Tibial nerve (tissue), 4 donors: ENCODE measurements around the gene CDC16. TPM values are rescaled to one million over a fixed set of nuclear protein-coding genes. Genes with fewer than 3 reads are reported as not detected.
A peak's percentile ranks its signal among the peaks of the same experiment; 100 is the strongest.

ENCODE experiments used
- DNase-seq, 2 donors: peaks; one replicate each; pipeline ENCODE4 v3.0.0-alpha.2; 2019; ENCODE audit warnings: low spot score in 2 of 2
- H3K27ac ChIP-seq, 4 donors: fragments of 200-600 bp; sonication (generic) in 3 of 4; one replicate each; pipeline ENCODE4 v1.5.1; 2017 to 2019; ENCODE audit warnings: mild to moderate bottlenecking in 1 of 4
- H3K27me3 ChIP-seq, 2 donors: fragments of 200-600 bp; sonication (generic) in 1 of 2; one replicate each; pipeline versions ENCODE4 v1.5.1 to v1.6.0; 2017 to 2019
- H3K36me3 ChIP-seq, 3 donors: fragments of 200-600 bp; sonication (generic); one replicate each; pipeline ENCODE4 v1.5.1; 2018 to 2019
- H3K4me1 ChIP-seq, 4 donors: fragments of 200-600 bp; sonication (generic) in 3 of 4; one replicate each; pipeline ENCODE4 v1.5.1; 2017 to 2019
- H3K4me3 ChIP-seq, 4 donors: fragments of 200-600 bp; sonication (generic) in 3 of 4; one replicate each; pipeline ENCODE4 v1.5.1; 2017 to 2019; ENCODE audit warnings: mild to moderate bottlenecking in 1 of 4, moderate library complexity in 1 of 4
- H3K9me3 ChIP-seq, 4 donors: fragments of 200-600 bp; sonication (generic) in 3 of 4; one replicate each; pipeline ENCODE4 v1.5.1; 2017 to 2019
- EP300 ChIP-seq, 2 donors: sonication (generic); formaldehyde crosslinking; IDR thresholded peaks; one replicate each; pipeline ENCODE4 v1.6.1; 2017; ENCODE audit warnings: antibody characterized with exemption in 2 of 2, mild to moderate bottlenecking in 1 of 2
- POLR2A ChIP-seq, 2 donors: fragments of 450-650 bp; IDR thresholded peaks; one replicate each; pipeline ENCODE4 v1.6.1; 2017; ENCODE audit warnings: antibody characterized with exemption in 2 of 2, mild to moderate bottlenecking in 2 of 2, moderate library complexity in 2 of 2
- WGBS, 2 donors: methylation state at CpG; one replicate each; pipeline ENCODE4 v1.1.5; 2018; 5-methylcytosine and 5-hydroxymethylcytosine counted together
- total RNA-seq, 4 donors: library from RNA; depleted of rRNA; stranded (reverse); fragments of >200 nt; gene quantifications; one replicate each; pipeline ENCODE4 v1.1.0, GENCODE V29; 2016
- TF ChIP-seq, protein P1 (sequence below), 5 experiments: fragments of 200-600 bp in 3 of 5; fragments of 450-650 bp in 2 of 5; sonication (generic) in 3 of 5; IDR thresholded peaks; one replicate each; pipeline ENCODE4 v1.5.1; 2016 to 2019; ENCODE audit warnings: antibody characterized with exemption in 5 of 5, mild to moderate bottlenecking in 3 of 5, moderate library complexity in 2 of 5

CDC16 gene
- total RNA-seq, 4 donors from 2014 or later: 43.9 to 87.0 (median 70.2) TPM

- Histone ChIP-seq H3K27me3 (no peaks in the 10 kb centered on the region), H3K36me3 (peaks cover 3 to 35% (median 7%) of the 10 kb centered on the region in 3 donors), H3K27ac (peak overlapping the region; percentile 88 to 97 (median 97)), H3K4me3 (peak overlapping the region; percentile 62 to 91 (median 76)), H3K4me1 (peaks cover 0 to 41% (median 13%) of the 10 kb centered on the region in 4 donors), H3K9me3 (no peaks in the 10 kb centered on the region)
- peak in 1 of 2 donors; percentile 59 for DNase-seq
- WGBS, 2 donors: 0% methylated on average over 40 to 45 of the region's 50 CpGs
- TF ChIP-seq, protein P1, sequence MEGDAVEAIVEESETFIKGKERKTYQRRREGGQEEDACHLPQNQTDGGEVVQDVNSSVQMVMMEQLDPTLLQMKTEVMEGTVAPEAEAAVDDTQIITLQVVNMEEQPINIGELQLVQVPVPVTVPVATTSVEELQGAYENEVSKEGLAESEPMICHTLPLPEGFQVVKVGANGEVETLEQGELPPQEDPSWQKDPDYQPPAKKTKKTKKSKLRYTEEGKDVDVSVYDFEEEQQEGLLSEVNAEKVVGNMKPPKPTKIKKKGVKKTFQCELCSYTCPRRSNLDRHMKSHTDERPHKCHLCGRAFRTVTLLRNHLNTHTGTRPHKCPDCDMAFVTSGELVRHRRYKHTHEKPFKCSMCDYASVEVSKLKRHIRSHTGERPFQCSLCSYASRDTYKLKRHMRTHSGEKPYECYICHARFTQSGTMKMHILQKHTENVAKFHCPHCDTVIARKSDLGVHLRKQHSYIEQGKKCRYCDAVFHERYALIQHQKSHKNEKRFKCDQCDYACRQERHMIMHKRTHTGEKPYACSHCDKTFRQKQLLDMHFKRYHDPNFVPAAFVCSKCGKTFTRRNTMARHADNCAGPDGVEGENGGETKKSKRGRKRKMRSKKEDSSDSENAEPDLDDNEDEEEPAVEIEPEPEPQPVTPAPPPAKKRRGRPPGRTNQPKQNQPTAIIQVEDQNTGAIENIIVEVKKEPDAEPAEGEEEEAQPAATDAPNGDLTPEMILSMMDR (IDR thresholded peaks at IDR 0.05): no peak
- TF ChIP-seq EP300 (IDR thresholded peaks at IDR 0.05) (peak in 1 of 2 donors; percentile 84), POLR2A (IDR thresholded peaks at IDR 0.05) (peak; percentile 19 to 57)
Observed at GRCh38 chr13:114282041-114282670, 47.5 kb downstream of the CDC16 start.

GRCh38 chr13:114283576-114283975, 48.9 kb downstream of the CDC16 start:
- Histone ChIP-seq H3K4me1 (peaks cover 0 to 41% (median 13%) of the 10 kb centered on the region in 4 donors), H3K27me3 (no peaks in the 10 kb centered on the region), H3K27ac (no peak overlapping the region), H3K36me3 (peaks cover 3 to 39% (median 10%) of the 10 kb centered on the region in 3 donors), H3K9me3 (no peaks in the 10 kb centered on the region), H3K4me3 (no peak overlapping the region)
- WGBS, 2 donors: 63 to 73% methylated on average over 3 of the region's 3 CpGs
- TF ChIP-seq, protein P1 (IDR thresholded peaks at IDR 0.05): no peak
- TF ChIP-seq POLR2A (IDR thresholded peaks at IDR 0.05) (no peak), EP300 (IDR thresholded peaks at IDR 0.05) (no peak)
- no peak for DNase-seq

DNA sequence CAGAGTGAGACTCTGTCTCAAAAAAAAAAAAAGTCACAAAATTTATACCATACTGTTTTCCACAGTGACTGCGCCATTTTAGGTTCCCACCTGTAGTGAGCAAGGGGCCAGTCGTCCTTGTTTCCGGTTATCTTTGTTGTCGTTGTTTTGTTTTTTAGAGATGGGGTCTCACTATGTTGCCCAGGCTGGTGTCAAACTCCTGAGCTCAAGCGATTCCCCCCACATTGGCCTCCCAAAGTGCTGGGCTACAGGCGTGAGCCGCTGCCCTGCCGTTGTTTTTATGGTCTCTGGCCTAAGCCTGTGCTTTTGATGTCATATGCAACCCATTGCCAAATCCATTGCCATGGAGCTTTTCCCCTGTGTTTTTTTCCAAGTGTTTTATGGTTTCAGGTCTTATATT, 50.0 kb downstream of the CDC16 start:
- WGBS, 2 donors: 90 to 96% methylated on average over 8 of the region's 8 CpGs
- peaks cover 3 to 48% (median 10%) of the 10 kb centered on the region in 3 donors for H3K36me3 ChIP-seq
- peaks cover 0 to 41% (median 13%) of the 10 kb centered on the region in 4 donors for H3K4me1 ChIP-seq
- TF ChIP-seq EP300 (IDR thresholded peaks at IDR 0.05) (no peak), POLR2A (IDR thresholded peaks at IDR 0.05) (no peak)
- TF ChIP-seq, protein P1 (IDR thresholded peaks at IDR 0.05): no peak
- no peak for DNase-seq
- H3K9me3 ChIP-seq: no peaks in the 10 kb centered on the region
- no peaks in the 10 kb centered on the region for H3K27me3 ChIP-seq
- H3K4me3 ChIP-seq: no peak overlapping the region
- H3K27ac ChIP-seq: no peak overlapping the region

DNA sequence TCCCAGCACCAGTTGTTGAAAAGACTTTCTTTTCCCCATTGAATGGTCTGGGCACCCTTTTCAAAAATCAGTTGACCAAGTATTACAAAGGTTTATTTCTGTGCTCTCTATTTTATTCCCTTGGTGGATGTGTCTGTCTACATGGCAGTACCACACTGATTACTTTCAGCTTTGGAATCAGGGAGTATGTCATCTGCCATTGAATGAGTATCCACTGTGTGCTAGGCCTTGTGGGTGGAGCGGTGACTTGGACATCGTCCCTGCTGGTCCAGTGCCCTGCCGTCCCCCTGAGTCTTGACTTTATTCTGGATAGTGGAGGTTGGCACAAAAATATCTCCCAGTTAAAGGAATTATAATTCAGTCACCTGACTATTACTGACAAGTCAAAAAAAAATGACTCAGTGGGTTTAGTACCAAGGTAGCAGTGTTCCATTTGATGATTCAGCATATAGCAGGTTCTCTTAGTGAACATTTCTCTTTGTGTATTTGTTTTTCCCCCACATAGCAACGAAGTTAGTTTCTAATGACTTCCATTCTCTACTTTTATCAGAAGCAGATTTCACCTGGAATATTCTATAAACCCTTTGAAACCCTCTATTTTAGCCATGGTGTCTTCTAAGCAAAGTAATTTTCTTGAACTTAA, 50.6 kb downstream of the CDC16 start:
- Histone ChIP-seq H3K27me3 (no peaks in the 10 kb centered on the region), H3K9me3 (no peaks in the 10 kb centered on the region), H3K4me1 (peaks cover 0 to 35% (median 12%) of the 10 kb centered on the region in 4 donors), H3K27ac (no peak overlapping the region), H3K36me3 (peaks cover 3 to 54% (median 10%) of the 10 kb centered on the region in 3 donors), H3K4me3 (no peak overlapping the region)
- TF ChIP-seq, protein P1 (IDR thresholded peaks at IDR 0.05): no peak
- TF ChIP-seq EP300 (IDR thresholded peaks at IDR 0.05) (no peak), POLR2A (IDR thresholded peaks at IDR 0.05) (no peak)
- 71% methylated on average over 4 of the region's 4 CpGs for WGBS, 2 donors
- no peak for DNase-seq

DNA sequence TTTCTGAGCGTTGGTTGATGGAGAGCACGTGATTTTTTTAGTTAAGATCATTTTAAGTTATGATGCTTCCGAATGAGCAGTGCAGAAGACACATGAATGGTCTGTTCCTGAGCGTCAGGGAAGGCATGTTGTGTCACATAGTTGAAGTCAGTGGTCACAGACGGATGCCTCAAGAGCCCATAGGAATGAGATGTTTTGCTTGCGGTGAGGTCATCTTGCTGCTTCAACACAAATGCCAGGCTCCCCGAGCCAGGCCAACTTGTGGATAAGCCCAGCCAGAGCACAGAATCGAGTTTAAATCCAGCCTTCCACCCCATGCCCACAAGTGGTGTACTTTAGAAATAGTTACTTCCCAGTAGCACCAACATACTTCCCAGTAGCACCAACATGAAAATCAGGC, 52.1 kb downstream of the CDC16 start:
- Histone ChIP-seq H3K9me3 (no peaks in the 10 kb centered on the region), H3K4me3 (no peak overlapping the region), H3K27ac (no peak overlapping the region), H3K36me3 (peaks cover 3 to 69% (median 11%) of the 10 kb centered on the region in 3 donors), H3K27me3 (no peaks in the 10 kb centered on the region), H3K4me1 (peaks cover 0 to 29% (median 8%) of the 10 kb centered on the region in 4 donors)
- no peak for TF ChIP-seq POLR2A (IDR thresholded peaks at IDR 0.05)
- TF ChIP-seq EP300 (IDR thresholded peaks at IDR 0.05): no peak
- TF ChIP-seq, protein P1 (IDR thresholded peaks at IDR 0.05): no peak
- 74 to 77% methylated on average over 8 of the region's 8 CpGs for WGBS, 2 donors
- no peak for DNase-seq
